Measurements from ENCODE around the gene TSPAN3. TPM values are rescaled to one million over a fixed set of nuclear protein-coding genes. Genes with fewer than 3 reads are reported as not detected.

The TSPAN3 gene
- total RNA-seq, 6 donors from 2014 or later, result 97.4 to 742 (median 396) TPM

- 100% methylated on average over 1 of the region's 3 CpGs; no CpG with 5 or more reads in 1 of the 2 donors for WGBS, 2 donors
- H3K36me3 ChIP-seq, result no peaks in the 10 kb centered on the region
- H3K4me3 ChIP-seq, result no peak overlapping the region
- H3K27me3 ChIP-seq, result no peaks in the 10 kb centered on the region
- H3K4me1 ChIP-seq, result peaks cover 4 to 25% (median 17%) of the 10 kb centered on the region in 4 donors
- peak overlapping the region in 1 of 4 donors; percentile 72 for H3K27ac ChIP-seq
- ATAC-seq (ENCODE audit: low FRiP score in 2 of 2), result no peak
- no peaks in the 10 kb centered on the region for H3K9me3 ChIP-seq
- DNase-seq, result no peak
- TF ChIP-seq POLR2AphosphoS5 (IDR thresholded peaks at IDR 0.05), result no peak
- TF ChIP-seq EP300 (IDR thresholded peaks at IDR 0.05), result no peak
- TF ChIP-seq CTCF (IDR thresholded peaks at IDR 0.05), result no peak
- TF ChIP-seq POLR2A (IDR thresholded peaks at IDR 0.05), result no peak
Observed at GRCh38 chr15:77016321-77016695, 54.6 kb downstream of the TSPAN3 start.

GRCh38 chr15:77015646-77016320 is 55.1 kb downstream of the TSPAN3 start:
- no peak for DNase-seq
- no peak overlapping the region for H3K4me3 ChIP-seq
- H3K9me3 ChIP-seq, result no peaks in the 10 kb centered on the region
- peaks cover 4 to 23% (median 14%) of the 10 kb centered on the region in 4 donors for H3K4me1 ChIP-seq
- ATAC-seq (ENCODE audit: low FRiP score in 2 of 2), result no peak
- no peaks in the 10 kb centered on the region for H3K27me3 ChIP-seq
- no peak for TF ChIP-seq CTCF (IDR thresholded peaks at IDR 0.05)
- no peak for TF ChIP-seq POLR2AphosphoS5 (IDR thresholded peaks at IDR 0.05)
- no peak for TF ChIP-seq POLR2A (IDR thresholded peaks at IDR 0.05)
- TF ChIP-seq EP300 (IDR thresholded peaks at IDR 0.05), result no peak
- no peaks in the 10 kb centered on the region for H3K36me3 ChIP-seq
- peak overlapping the region in 2 of 4 donors; percentile 39 to 72 for H3K27ac ChIP-seq
- WGBS, 2 donors, result 41 to 58% methylated on average over 12 to 17 of the region's 21 CpGs

GRCh38 chr15:77014132-77015081 is 56.5 kb downstream of the TSPAN3 start:
- no peak for TF ChIP-seq POLR2A (IDR thresholded peaks at IDR 0.05)
- no peak for TF ChIP-seq CTCF (IDR thresholded peaks at IDR 0.05)
- TF ChIP-seq EP300 (IDR thresholded peaks at IDR 0.05), result no peak
- TF ChIP-seq POLR2AphosphoS5 (IDR thresholded peaks at IDR 0.05), result no peak
- peaks cover 4 to 20% (median 11%) of the 10 kb centered on the region in 4 donors for H3K4me1 ChIP-seq
- peak overlapping the region; percentile 57 to 72 (median 66) for H3K27ac ChIP-seq
- no peaks in the 10 kb centered on the region for H3K36me3 ChIP-seq
- 62 to 76% methylated on average over 13 to 23 of the region's 23 CpGs for WGBS, 2 donors
- no peak overlapping the region for H3K4me3 ChIP-seq
- no peaks in the 10 kb centered on the region for H3K27me3 ChIP-seq
- H3K9me3 ChIP-seq, result no peaks in the 10 kb centered on the region
- ATAC-seq (ENCODE audit: low FRiP score in 2 of 2) (peak; percentile 69 to 75), DNase-seq (peak in 1 of 2 donors; percentile 72)

- Histone ChIP-seq H3K27me3 (no peaks in the 10 kb centered on the region), H3K27ac (peak overlapping the region; percentile 57 to 72 (median 66)), H3K36me3 (no peaks in the 10 kb centered on the region), H3K9me3 (no peaks in the 10 kb centered on the region), H3K4me1 (peaks cover 4 to 20% (median 11%) of the 10 kb centered on the region in 4 donors), H3K4me3 (no peak overlapping the region)
- 69 to 80% methylated on average over 6 of the region's 6 CpGs for WGBS, 2 donors
- DNase-seq (no peak), ATAC-seq (ENCODE audit: low FRiP score in 2 of 2) (no peak)
- no peak for TF ChIP-seq CTCF (IDR thresholded peaks at IDR 0.05)
- TF ChIP-seq EP300 (IDR thresholded peaks at IDR 0.05), result no peak
- TF ChIP-seq POLR2A (IDR thresholded peaks at IDR 0.05), result no peak
- TF ChIP-seq POLR2AphosphoS5 (IDR thresholded peaks at IDR 0.05), result peak in 1 of 2 donors; percentile 36
Observed at GRCh38 chr15:77013776-77014131, 57.2 kb downstream of the TSPAN3 start.
